ACC112 (cell line): Measurements from ENCODE around the gene FOXP2.
"Not testable (repeated sequence)": the region's sequence is repeated elsewhere in the genome, so short reads cannot be mapped to it uniquely, and the experiment has no call there.

Experiments
- H2AFZ ChIP-seq: fragments of 200-600 bp; sonication (generic); one replicate; pipeline ENCODE4 v1.6.0; 2017; ENCODE audit warnings: antibody characterized with exemption, low read length; ENCODE audit not compliant: unreplicated experiment
- H3K27ac ChIP-seq: fragments of 200-600 bp; sonication (generic); 2 replicates; pipeline ENCODE4 v1.5.1; 2014; ENCODE audit warnings: low read depth, mild to moderate bottlenecking, antibody characterized with exemption, low read length, moderate library complexity
- H3K27me3 ChIP-seq: fragments of 200-600 bp; sonication (generic); 2 replicates; pipeline ENCODE4 v1.6.1; 2014; ENCODE audit warnings: mild to moderate bottlenecking, antibody characterized with exemption, low read length, moderate library complexity, mixed read lengths; ENCODE audit not compliant: insufficient read depth
- H3K36me3 ChIP-seq: fragments of 200-600 bp; sonication (generic); 2 replicates; pipeline ENCODE4 v1.6.1; 2016; ENCODE audit warnings: mild to moderate bottlenecking, antibody characterized with exemption, low read length, moderate library complexity, mixed read lengths; ENCODE audit not compliant: insufficient read depth
- H3K4me1 ChIP-seq: fragments of 200-600 bp; sonication (generic); one replicate; pipeline ENCODE4 v1.6.1; 2016; ENCODE audit warnings: low read length, mixed read lengths; ENCODE audit not compliant: insufficient read depth, unreplicated experiment, control insufficient read depth
- H3K4me3 ChIP-seq: fragments of 200-600 bp; sonication (generic); 2 replicates; pipeline ENCODE4 v1.5.1; 2014; ENCODE audit warnings: mild to moderate bottlenecking, low read depth, low read length
- H3K79me2 ChIP-seq: fragments of 200-600 bp; sonication (generic); one replicate; pipeline ENCODE4 v1.6.0; 2016; ENCODE audit warnings: low read length; ENCODE audit not compliant: control insufficient read depth, unreplicated experiment, insufficient read depth

FOXP2 gene

DNA sequence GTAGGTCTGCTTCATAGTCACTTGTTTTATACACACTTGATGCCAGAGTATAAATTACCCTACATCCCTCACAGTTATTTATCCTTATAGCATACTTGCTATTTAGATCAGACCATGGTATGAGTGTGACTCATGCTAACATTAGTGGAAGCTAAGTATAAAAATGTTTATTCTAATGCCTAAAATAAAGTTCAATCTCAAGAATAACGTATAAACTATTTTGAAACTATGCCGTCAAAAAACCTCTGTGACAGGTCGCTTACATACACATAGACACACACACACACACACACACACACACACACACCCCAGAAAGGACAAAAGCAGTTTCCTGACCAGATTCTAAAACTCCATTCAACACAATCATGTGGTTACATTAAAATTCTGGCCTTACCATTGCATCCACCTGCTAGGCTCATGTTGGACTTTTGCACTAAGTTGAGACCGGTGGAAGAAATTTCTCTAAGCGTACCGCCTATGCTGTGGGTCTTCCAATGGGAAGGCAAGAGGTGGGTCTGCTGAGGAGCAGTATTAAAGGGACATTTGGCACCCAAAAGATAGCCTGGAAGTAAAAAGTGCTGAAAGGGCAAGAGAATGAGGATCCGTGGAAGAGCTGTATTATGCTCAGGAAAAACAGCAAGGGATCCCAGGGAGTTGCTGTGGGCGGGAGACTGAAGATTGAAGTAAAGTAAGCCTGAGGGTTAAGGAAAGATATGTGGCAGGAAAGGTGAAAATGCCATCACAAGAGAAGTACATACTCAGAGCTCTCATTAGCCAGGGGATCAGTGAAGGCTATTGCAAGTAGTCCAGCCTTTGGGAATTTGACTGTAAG, 5.0 kb downstream of the FOXP2 start:
- Histone ChIP-seq H3K27me3 (no peaks in the 10 kb centered on the region), H3K79me2 (no peaks in the 10 kb centered on the region), H3K27ac (no peak overlapping the region), H3K4me3 (no peak overlapping the region), H2AFZ (no peak overlapping the region), H3K4me1 (peaks cover under 1% of the 10 kb centered on the region), H3K36me3 (no peaks in the 10 kb centered on the region)

DNA sequence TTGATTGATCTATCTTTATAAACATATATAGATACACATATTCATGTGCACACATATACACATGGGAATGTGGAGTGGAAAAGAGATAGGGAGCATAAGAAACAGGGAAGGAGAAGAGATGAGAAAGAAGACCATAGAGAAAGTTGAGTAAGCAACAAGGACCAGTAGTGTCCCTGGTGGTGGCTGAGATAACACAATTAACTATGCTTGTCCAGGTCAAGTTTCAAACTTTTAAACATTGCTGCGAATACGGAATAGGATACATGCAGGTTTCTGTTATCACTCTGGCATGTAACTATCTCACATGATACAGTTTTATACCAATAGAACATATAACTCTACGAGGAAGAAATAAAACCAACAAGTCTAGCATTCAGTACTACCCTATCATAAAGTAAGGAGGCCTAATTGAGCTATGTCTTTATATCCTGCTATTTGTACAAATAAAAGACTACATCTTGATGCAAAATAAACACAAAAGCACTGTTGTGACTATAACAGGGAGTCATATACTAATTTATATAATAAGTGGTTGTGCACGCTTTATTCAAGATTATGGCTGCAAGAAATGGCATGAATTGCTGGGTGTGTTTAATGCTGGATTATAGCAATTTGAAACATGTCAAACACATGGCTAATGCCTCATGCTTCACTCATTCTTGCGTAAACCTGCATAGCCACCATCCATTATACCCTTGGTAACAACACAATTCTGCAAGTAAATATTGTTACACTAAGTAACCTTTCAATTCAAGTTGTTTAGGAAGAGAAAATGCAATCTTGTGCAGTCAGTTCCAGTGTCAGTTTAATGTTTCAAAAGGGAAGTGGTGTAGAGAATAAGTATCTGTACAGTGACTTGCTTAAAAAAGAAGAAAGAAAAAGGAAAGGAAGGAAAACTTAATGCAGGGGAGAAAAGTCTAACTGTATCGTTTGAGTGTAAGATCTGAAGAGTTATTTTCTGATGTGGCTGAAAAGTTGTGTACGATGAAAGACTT, 8.2 kb downstream of the FOXP2 start:
- H3K79me2 ChIP-seq = no peaks in the 10 kb centered on the region
- no peak overlapping the region for H3K4me3 ChIP-seq
- no peaks in the 10 kb centered on the region for H3K4me1 ChIP-seq
- H3K27me3 ChIP-seq = no peaks in the 10 kb centered on the region
- H3K27ac ChIP-seq = no peak overlapping the region
- no peaks in the 10 kb centered on the region for H3K36me3 ChIP-seq
- H2AFZ ChIP-seq = no peak overlapping the region

DNA sequence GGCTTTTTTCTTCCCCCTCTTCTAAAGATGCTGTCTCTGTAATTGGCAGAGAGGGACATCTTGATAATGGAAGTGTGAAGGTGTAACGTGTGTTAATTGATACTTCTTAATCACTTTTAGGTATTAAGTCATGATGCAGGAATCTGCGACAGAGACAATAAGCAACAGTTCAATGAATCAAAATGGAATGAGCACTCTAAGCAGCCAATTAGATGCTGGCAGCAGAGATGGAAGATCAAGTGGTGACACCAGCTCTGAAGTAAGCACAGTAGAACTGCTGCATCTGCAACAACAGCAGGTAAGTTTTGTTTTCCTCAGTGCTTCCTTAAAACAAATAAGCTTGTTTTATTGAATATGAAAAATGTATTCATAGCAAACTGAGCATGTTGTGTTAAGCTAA, 11.8 kb downstream of the FOXP2 start:
- no peak overlapping the region for H2AFZ ChIP-seq
- no peak overlapping the region for H3K27ac ChIP-seq
- H3K27me3 ChIP-seq = no peaks in the 10 kb centered on the region
- H3K4me1 ChIP-seq = no peaks in the 10 kb centered on the region
- H3K79me2 ChIP-seq = no peaks in the 10 kb centered on the region
- H3K4me3 ChIP-seq = no peak overlapping the region
- no peaks in the 10 kb centered on the region for H3K36me3 ChIP-seq

DNA sequence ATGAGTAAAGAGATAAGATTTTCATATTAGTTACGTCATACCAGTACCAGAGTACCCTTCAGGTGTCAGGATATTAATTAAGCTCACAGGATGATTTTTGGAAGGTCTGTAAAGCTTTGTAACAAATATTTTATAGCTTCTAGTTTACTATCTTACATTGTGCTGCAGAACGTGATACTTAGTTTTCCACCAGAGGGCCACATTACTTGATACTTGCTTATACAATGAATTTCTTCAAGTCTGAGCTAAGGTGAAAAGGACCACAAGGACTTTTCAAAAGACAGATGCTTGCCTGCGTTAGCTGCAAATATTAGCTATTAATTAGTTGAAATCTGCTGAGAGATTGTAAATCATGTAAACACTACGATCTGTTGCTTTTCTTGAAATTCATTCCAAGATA, 12.2 kb downstream of the FOXP2 start:
- no peaks in the 10 kb centered on the region for H3K4me1 ChIP-seq
- no peaks in the 10 kb centered on the region for H3K36me3 ChIP-seq
- no peak overlapping the region for H3K27ac ChIP-seq
- no peaks in the 10 kb centered on the region for H3K79me2 ChIP-seq
- H3K27me3 ChIP-seq = no peaks in the 10 kb centered on the region
- H3K4me3 ChIP-seq = no peak overlapping the region
- no peak overlapping the region for H2AFZ ChIP-seq

DNA sequence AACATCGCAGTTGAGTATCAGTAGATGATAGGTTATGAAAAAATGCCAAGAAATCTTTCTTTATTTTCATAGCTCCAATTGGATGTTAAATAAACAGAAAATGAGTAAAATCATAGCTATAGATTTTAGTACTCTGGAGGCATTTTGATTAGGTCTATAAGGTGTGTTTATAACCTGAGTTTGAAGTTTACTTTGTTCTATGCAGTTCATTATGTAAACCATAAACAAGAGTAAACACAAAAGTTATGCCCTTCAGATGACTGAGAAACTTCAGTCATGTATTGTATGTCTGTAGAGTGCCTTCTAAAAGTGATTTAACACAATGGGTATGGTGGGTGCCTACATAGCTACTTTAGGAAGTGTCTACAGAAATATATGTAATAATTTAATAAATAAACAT, 13.6 kb downstream of the FOXP2 start:
- Histone ChIP-seq H3K27me3 (no peaks in the 10 kb centered on the region), H3K27ac (no peak overlapping the region), H2AFZ (no peak overlapping the region)

DNA sequence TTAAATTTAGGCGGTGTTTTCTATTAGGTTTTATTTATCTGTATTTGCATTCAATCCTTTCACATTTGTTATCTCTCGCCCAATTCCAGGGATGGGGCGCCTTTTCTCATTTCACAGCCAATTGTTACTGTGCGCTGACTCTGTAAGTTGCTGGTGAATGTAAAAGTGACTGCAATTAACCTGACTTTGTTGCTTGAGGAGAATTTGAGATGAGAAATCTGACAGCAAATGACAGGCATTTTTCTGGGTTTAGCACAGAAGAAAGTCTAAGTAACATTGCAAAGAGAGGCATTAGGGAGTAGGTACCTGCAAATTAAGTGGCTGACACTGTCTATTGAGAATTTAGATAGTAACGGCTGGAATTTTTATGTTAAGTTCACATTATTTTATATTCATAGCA, 16.6 kb downstream of the FOXP2 start:
- H3K27ac ChIP-seq = no peak overlapping the region
- H2AFZ ChIP-seq = no peak overlapping the region
- H3K79me2 ChIP-seq = no peaks in the 10 kb centered on the region
- no peaks in the 10 kb centered on the region for H3K4me1 ChIP-seq
- no peaks in the 10 kb centered on the region for H3K36me3 ChIP-seq
- no peaks in the 10 kb centered on the region for H3K27me3 ChIP-seq
- H3K4me3 ChIP-seq = no peak overlapping the region

More for the DNA sequence above, 13.6 kb downstream of the FOXP2 start:
- no peaks in the 10 kb centered on the region for H3K4me1 ChIP-seq
- no peaks in the 10 kb centered on the region for H3K36me3 ChIP-seq
- H3K4me3 ChIP-seq = no peak overlapping the region
- no peaks in the 10 kb centered on the region for H3K79me2 ChIP-seq

DNA sequence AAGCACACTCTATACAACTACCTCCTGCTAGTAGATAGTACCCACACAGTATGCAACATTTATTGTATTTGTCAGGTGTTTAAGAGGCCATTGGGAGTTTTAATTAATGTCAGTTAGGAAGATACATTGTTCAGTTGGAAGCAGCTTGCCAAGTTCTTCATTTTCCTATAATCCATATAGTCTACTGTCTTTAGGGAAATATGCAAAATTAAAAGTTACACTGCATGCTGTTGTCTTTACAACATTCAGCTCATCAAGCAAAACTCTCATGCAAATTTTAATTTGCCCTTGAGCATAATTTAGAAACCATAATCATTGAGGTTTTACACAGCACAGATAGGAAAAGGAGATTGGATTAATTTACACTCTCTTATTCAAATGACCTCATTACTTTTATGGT, 17.4 kb downstream of the FOXP2 start:
- no peaks in the 10 kb centered on the region for H3K27me3 ChIP-seq
- no peak overlapping the region for H2AFZ ChIP-seq
- no peaks in the 10 kb centered on the region for H3K4me1 ChIP-seq
- H3K27ac ChIP-seq = no peak overlapping the region
- no peaks in the 10 kb centered on the region for H3K36me3 ChIP-seq
- no peak overlapping the region for H3K4me3 ChIP-seq
- H3K79me2 ChIP-seq = no peaks in the 10 kb centered on the region

DNA sequence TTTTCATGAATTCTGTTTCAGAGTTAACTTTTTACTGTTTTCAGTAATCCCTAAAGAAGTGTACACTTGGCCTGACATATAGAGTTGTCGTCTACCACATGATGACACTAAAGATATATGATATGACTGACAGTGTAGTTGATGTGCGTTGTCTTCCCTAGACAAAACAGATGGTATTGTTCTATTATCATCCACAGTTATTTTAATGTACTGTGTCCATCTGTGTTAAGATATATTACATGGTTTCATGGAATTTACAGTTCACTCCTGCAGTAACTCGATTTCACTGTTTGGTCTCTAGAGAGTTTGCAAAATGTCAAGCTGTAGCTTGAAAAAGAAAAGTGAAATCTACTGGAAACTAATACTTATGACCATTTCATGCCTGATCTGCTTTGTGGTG, 18.1 kb downstream of the FOXP2 start:
- no peak overlapping the region for H2AFZ ChIP-seq
- no peaks in the 10 kb centered on the region for H3K4me1 ChIP-seq
- no peaks in the 10 kb centered on the region for H3K79me2 ChIP-seq
- H3K36me3 ChIP-seq = no peaks in the 10 kb centered on the region
- H3K27me3 ChIP-seq = no peaks in the 10 kb centered on the region
- no peak overlapping the region for H3K27ac ChIP-seq
- no peak overlapping the region for H3K4me3 ChIP-seq

DNA sequence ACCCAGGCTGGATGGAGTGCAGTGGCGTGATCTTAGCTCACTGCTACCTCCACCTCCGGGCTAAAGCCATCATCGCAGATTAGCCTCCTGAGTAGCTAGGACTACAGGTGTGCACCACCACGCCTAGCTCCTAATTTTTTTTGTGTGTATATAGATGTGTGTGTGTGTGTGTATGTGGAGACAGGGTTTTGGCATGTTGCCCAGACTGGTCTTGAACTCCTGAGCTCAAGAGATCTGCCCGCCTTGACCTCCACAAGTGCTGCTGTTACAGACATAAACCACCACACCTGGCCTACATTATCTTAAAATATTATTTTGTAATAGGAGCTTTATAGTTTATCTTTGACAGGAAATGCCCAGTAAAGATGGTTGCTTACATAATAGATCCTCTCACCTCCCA, 25.0 kb downstream of the FOXP2 start:
- no peak overlapping the region for H3K4me3 ChIP-seq
- H3K36me3 ChIP-seq = no peaks in the 10 kb centered on the region
- no peak overlapping the region for H2AFZ ChIP-seq
- H3K79me2 ChIP-seq = no peaks in the 10 kb centered on the region
- H3K4me1 ChIP-seq = no peaks in the 10 kb centered on the region
- H3K27me3 ChIP-seq = no peaks in the 10 kb centered on the region
- no peak overlapping the region for H3K27ac ChIP-seq

DNA sequence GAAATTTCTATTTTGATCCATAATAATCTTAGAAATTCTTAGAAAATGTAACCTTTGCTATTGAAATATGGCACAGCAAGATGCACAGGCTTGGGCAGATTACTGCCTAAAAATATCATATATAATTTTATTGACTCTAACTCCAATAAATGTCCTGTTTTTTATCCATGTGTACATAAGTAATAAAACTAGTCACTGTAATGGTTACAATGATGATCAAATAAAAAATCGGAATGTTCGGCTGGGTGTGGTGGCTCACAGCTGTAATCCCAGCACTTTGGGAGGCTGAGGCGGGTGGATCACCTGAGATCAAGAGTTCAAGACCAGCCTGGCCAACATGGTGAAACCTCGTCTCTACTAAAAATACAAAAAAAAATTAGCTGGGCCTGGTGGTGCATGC, 26.3 kb downstream of the FOXP2 start:
- H2AFZ ChIP-seq = not testable (repeated sequence)

More for the DNA sequence above, 26.3 kb downstream of the FOXP2 start:
- H3K27ac ChIP-seq, H3K4me3 ChIP-seq, H3K4me1 ChIP-seq, H3K36me3 ChIP-seq, H3K79me2 ChIP-seq, H3K27me3 ChIP-seq: not testable (repeated sequence)
